NCI-H128 (cell line): ENCODE measurements around the gene ERGIC1.

Source experiments
- DNase-seq: peaks from one replicate; lab custom pipeline; 2025; ENCODE audit not compliant: unreplicated experiment; lab: John Stamatoyannopoulos, UW

Gene ERGIC1

DNA sequence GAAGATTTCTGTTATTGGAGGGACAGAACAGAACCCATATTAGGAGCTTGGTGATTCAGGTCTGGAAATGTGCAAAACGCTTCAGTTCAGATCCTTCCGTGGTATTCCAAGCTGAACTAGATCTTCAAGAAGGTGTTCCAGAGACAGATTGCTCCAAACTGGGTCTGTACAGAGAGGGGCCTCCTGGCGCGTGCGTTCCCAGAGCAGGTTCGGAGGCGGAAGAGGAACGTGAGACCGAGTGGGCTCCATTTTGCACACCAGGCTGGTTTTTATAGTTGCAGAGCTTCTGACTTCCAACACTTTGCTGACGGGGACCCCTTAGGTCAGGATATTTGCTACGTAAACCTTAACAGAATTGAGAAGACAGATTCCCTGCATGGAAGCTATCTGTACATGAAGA lies 108.5 kb downstream of the ERGIC1 start:
- DNase-seq: no peak

DNA sequence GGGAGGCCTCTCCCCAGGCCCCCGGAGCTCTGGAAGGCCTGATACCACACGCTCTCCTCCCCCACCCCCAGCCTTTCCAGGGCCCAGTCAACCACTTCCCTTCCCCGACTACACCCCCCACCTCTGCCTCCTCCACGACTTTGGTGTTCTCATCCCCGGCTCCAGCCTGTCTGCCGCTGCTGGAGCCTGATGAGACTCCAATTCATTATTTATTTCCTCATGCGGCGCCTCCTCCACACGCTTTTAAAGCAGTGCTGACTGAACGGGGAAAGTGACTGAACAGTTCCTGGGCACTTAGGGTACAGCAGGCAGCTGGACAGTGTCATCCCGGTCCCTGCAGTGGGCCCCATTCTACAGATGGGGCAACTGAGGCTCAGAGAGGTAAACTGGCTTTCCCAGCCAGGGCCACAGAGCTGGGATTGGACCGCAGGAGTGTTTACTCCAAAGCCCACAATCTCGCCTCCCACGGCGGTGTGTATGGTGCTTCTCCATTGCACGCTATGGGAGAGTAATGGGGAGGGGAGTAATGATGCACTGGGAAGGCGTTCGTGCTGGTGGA lies 109.3 kb downstream of the ERGIC1 start:
- DNase-seq: no peak

DNA sequence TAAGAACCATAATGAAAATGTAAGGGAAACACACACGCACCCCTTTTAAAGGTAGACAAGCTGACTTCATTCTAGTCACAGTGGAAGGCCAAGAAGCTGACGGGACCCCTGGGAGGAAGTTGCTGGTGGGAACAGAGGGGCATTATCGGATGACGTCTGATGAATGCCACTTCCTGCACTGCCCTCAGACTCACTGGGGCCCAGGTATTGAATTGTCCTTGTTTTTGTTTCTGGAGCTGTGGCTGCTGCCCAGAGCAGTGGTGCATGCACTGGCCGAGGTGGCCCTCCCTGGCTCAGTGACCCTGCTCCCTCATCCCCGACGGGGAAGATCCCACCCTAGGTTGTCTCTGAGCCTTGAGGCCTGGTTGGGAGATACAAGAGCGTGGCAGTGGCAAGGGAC lies 109.9 kb downstream of the ERGIC1 start:
- no peak for DNase-seq

DNA sequence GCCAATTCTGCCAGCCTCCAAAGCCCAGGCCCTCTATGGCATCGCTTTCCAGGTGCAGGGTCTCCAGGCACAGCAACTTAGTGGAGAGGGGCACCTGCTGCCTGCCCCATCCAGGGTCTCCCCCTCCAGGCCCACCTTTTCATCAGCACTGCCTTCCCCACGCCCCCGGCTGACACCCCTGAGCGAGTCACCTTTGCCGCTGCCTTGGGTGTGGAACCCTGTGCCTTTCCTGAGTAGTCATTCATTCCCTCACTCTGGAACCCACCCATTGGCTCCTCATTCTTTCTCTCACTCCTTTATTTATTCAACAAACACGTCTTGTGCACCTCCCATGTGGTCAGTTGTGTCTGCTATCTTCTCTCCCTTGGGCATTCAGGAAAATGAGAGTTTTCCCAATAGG lies 110.7 kb downstream of the ERGIC1 start:
- no peak for DNase-seq

DNA sequence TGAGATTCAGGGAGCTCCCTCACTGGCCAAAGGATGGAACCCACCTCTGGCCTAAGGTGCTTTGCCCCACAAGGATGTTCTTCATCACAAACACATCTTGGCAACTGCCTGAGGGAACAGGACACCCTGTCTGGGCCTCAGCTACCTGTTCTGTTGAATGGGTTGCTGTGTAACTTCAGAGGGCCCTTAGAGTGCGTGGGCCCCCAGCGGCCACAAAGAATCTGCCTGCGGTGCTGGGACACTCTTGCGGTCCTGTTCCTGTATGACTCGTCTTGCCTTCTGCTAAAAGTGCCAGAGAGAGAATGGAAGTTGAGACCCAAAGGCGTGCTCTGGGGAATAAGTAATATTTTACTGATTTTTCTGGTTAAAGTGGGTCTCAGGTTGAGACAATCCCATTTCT lies 111.1 kb downstream of the ERGIC1 start:
- DNase-seq: no peak

DNA sequence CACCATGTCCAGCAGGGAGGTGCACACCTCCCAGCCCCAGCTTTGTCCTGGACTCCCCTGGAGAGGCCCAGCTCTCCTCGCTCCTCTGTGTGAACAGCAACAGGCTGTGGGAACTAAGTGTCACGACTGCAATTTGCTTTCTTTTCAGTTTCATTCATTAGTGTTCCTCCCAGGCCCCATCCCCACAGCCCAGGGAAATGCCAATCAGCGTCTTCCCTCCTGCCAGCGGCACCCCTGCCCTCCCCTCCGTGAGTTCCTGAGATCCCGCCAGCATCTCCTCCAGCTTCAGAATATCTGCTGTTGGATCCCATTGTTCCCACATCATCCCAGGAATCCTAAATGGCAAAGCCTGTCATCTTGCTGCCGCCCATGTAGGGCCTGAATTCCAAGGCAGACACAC lies 112.1 kb downstream of the ERGIC1 start:
- DNase-seq: no peak

DNA sequence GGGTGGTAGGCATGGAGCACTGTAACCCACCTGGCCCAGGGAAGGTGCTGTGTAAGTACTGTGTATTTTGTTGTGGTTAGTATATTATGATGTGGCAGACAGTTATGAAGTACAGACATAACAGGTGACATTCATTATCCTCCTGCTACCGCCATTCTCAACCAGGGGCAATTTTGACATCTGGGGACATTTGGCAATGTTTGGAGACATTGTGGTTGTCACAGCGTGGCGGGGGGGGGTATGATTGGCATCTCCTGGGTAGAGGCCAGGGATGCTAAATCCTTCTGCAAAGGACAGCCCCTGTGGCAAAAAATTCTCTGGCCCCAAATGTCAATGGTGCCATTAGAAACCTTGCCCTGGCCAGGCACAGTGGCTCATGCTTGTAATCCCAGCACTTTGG lies 115.4 kb downstream of the ERGIC1 start:
- DNase-seq: no peak

DNA sequence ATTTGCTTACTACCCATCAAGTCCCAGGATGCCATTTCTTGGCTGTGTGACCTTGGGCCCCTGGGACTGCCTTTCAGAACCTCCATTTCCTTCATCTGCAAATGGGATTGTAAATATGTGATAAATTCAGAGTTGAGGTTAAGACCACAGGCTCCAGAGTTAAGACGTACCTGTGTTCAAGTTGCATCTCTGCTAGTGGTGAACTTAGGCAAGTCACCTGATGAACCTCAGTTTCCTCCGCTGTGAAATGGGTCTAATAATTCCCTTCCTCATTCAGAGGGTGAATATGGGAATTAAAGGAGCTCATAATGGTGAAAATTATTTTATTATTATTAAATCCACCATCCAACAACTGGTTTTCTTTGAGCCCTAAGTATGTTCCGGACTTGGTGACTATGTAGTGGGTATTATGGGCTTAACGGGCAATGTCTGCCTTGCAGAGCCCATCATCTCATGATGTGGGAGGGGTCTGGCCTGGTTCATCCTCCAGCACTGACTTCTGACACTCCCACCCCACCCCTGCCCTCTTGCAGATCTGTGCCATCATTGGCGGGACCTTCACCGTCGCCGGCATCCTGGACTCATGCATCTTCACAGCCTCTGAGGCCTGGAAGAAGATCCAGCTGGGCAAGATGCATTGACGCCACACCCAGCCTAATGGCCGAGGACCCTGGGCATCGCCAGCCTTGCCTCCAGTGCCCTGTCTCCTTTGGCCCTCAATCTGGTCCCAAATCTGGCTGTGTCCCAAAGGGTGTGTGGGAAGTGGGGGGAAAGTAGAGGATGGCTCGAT lies 116.3 kb downstream of the ERGIC1 start:
- DNase-seq: no peak

DNA sequence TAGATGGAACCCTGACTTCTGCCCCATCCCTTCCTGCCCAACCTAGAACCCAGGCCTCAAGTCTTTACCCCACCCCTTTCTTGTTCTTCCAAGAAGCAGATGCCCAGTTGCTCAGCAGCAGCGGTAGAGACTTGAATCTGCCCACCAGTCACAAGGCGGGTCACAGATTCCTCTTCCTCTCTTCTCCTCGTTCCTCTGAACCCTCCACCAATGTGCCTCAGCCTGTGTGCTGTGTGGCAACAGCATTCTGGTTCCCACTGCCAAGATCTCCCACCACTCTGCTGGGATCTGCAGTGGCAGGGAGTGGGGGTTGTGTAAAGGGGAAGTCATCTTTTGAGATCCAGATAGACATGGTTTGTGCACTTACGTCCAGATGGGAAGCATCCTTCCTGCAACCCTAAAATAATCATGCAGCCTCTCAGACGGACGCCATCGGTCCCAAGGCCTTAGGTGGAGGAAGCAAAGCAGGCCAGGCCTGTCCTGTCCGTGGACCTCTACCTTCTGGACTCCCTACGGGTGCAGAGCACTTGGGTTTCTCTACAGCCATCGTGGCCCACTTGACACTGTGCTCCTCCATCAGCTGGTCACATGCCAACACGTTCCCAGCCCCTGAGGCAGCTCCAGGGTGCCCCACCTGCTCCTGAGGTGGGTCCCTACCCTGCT lies 117.5 kb downstream of the ERGIC1 start:
- DNase-seq: no peak

DNA sequence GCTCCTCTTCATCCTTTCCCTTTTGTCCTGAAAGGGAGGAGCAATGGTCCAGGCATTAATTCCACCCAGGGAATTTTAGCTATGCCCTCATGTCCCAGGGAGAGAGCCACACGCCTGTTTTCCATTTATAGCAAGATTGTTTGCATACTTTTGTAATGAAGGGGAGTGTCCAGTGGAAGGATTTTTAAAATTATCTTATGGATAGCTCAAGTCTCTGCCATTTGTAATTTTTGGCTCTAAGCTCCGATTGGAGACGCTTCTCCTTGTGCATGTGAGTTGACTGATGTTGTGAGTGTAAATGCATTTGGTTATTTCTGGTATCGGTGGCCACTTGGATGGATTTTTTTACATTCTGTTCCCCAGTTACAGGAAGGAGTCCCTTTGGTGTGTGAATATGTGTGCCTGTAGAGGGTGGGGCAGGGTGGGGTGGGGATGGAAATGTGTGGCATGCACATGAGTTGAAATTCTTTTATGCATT lies 118.0 kb downstream of the ERGIC1 start:
- no peak for DNase-seq

DNA sequence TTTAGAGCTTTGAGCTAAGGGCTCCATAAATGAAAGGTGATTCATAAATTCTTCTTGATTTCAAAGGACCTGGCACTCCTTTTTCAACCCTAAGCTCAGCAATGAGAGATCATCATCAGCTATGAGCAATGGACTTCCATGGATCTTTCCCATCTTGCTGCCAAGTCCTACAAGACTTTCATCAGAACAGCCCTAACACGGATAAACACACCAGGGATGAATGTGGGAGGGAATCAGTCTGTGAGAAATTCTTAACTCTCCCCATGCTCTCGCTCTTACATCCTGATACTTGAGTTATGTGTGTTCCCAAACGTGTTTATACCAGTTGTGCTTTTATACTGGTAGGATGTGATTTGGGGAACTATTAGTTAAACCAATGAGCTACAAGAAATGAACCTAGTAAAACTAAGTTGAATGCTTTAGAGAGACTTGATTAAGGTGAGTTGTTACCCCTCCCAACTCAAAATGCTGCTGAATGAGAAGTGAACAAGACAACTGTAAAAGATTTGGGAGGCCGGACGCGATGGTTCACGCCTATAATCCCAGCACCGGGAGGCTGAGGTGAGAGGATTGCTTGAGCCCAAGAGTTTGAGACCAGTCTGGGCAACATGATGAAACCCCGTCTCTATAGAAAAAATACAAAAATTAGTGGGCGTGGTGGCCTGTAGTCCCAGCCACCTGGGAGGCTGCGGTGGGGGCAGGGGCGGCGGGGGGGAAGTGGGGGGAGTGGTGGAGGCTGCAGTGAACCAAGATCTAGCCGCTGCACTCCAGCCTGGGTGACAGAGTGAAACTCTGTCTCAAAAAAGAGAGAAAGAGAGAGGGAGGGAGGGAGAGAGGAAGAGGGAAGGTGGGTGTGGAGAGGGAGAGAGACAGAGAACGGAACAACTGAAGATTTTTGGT lies 120.0 kb downstream of the ERGIC1 start:
- DNase-seq: no peak

DNA sequence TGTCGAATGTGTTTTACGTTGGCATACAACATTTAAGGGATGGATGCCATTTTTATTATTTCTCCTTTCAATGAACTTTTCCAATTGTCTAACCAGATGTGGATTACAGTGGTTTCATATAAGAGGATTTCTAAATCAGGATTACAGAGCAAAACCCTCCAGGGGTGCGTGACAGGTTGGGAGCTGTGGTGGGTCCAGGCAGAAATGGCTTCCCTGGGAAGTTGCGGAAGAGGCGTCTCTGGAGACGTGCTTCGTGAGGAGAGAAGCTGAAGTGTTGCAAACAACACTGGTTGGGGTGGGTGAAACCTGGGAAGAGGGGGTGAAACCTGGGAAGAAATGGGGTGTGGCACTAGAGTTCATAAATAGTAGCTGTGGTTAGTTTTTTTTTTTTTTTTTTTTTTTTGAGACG lies 120.7 kb downstream of the ERGIC1 start:
- DNase-seq: no peak

DNA sequence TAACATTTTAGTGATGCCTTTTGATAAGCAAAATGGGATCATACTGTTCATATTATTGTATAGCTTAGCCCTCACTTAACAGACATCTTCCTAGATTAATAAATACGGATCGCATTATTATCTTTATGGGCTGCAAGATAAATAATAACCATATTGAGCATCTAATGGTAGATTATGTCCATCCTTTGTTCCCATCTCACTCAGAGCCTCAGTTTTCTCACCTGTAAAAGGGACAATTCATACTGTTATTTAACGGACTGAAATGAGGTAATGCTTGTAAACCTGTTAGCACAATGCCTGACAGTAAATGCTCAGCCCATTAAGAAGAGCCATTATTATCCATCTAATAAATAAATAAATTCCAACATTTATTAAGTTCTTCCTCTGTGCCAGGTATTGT lies 122.2 kb downstream of the ERGIC1 start:
- DNase-seq: no peak

DNA sequence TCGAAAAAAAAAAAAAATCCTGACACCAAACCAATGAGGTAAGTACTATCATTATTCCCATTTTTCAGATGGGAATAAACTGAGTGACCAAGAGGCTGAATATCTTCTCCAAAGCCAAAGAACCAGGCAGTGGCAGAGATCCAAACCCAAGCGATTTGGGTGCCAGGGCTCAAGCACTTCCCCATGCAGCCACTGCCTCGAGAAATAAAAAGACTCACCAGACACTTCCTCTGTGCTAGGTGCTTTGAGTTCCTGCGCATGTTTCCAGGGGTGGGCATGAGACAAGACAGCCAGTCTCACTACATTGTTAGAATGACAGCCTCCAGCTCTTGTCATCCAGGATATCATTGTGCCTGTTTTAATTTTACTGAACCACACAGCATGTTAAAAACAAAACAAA lies 122.9 kb downstream of the ERGIC1 start:
- no peak for DNase-seq

DNA sequence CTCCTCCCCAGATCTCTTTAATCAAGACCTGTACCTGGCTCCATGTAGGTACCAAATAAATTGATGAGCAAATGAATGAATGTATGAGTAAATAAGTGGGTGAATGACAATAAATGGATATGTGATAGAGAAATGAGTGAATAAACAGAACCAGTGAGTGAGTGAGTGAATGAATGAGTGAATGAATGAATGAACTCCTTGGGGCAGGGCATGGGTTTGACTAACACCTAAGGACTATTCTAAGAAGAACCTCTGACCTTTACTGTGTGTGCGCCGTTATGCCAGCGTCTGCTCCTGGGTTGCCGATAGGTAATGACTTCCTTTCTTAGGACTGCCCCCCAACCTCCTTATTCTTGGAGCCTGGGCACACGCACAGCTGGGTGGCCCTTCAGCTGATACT lies 123.4 kb downstream of the ERGIC1 start:
- no peak for DNase-seq

DNA sequence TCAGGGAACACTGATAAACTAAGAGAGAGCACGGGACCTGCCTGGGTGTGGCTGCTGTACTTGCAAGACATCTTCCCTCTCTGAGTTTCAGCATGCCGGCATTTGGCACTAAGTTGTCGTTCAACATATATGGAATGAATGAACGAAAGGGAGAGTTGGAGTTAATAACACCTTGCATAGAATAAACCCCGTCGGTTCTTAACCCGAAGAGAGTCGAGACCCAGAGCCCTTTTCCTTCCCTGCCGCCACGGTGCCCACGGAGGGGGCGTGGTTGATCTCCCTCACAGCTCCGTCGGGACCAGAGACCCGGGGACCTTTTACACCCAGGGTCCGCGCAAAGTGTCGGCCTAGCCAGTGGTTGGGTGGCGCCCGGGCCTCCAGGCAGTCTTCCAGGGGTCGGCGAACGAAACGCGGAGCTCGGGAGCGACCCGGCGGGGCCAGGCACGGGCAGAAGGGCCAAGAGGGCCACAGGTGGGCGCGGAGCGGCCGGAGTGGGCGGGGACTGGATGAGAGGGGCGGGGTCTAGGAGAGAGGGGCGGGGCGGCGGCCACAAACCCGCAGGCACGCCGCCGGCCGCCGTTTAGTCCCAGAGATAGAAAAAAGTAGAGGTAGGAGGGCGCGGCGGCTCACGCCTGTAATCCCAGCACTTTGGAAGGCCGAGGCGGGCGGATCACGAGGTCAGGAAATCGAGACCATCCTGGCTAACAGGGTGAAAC lies 124.4 kb downstream of the ERGIC1 start:
- DNase-seq: no peak

DNA sequence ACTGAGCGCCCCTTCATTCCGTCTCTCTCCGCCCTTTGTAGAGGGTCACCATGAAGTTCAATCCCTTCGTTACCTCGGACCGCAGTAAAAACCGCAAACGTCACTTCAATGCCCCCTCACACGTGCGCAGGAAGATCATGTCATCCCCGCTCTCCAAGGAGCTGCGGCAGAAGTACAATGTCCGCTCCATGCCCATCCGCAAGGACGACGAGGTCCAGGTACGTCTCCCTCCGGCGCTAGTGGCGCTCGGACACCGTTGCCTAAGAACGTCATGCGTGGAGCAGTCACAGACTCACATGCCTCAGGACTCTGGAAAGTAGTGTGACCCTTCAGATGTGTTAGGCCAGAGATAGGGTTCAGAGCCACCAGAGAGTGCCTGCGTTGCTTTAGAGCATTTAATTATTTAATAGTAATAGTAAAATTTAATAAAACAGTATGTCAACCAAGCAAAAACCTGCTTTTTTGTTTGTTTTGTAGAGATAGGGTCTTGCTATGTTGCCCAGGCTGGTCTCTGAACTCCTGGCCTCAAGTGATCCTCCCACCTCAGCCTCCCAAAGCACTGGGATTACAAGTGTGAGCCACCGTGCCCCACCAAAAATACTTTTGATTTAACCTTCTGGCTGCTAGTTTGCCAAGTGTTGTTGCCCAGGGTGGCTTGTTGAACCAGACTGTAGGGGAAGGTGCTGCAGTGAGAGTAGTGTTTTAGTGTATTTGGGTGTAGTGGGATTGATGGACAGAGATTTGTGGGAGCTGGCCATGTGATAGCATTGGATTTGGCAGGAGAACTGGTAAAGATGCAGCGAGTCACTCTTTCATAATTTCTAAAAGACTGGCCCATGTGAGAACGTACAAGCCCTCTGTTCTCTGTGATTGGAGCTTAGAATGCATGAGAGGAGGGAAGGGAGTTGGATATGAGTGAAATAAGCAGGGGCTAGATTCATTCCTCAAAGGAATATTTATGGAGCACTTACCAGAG lies 126.1 kb downstream of the ERGIC1 start:
- DNase-seq: no peak

DNA sequence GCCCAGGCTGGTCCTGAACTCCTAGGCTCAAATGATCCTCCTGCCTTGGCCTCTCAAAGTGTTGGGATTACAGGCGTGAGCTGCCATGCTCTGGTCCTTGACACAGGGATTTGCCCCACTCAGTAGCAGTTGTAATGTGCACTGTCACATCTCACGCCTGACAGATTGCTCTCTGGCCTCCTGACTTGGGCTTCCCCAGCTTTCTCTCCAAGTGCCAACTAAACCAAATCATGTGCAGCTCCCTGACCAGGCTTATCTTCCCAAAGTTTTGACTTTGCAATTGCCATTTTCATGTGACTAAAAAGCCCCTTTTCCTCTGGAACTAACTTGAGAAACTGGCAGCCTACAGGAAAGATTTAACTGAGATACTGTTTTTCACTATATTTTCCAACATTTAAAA lies 135.9 kb downstream of the ERGIC1 start:
- no peak for DNase-seq

DNA sequence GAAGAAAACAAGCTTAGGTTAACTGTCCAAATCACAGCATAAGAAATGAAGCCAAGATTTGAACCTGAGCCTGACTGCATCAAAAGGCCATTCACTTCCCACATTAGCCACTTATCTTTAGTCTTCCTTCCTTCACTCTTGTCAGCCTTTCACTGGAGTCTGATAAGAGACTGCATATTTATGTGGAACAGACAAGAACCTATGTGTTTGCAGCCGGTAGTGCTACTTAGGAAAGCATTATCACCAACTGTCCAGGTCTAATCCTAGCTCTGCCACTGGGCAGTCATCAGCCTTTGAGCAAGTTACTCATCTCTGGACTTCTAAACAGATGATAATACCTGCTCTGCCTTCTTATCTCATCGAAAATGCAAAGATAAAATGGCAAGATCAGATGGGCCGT lies 137.4 kb downstream of the ERGIC1 start:
- no peak for DNase-seq

DNA sequence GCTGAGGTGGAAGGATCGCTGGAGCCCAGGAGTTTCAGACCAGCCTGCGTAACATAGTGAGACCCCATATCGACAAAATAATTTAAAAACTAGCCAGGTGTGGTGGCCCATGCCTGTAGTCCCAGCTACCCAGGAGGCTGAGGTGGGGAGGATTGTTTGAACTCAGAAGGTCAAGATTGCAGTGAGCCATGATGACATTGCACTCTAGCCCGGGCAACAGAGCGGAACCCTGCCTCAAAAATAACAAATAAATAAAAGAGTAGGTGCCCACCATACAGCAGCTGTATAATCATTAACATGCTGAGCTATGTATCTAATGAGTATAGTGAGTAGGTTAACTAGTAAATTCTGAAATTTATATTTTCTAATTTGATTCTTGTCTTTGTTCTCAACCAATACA lies 138.5 kb downstream of the ERGIC1 start:
- no peak for DNase-seq
